Lung microvascular endothelial cell (primary cell): ENCODE data around the gene GNG12. TPM values are rescaled to one million over a fixed set of nuclear protein-coding genes. Genes with fewer than 3 reads are reported as not detected.

ENCODE experiments used
- DNase-seq, 2 donors: peaks; one replicate each; pipeline versions ENCODE4 v3.0.0 to v3.0.0-alpha.2; 2010; ENCODE audit warnings: low read depth in 2 of 2
- total RNA-seq: library from RNA; depleted of rRNA; stranded (reverse); fragments of >200 nt; gene quantifications from 2 replicates; pipeline ENCODE4 v1.2.1, GENCODE V29; 2014

GNG12 gene
- total RNA-seq, 1 donor from 2014 or later = 229 TPM

- DNase-seq = no peak
Measured at GRCh38 chr1:67755160-67755559, 78.1 kb downstream of the GNG12 start.

GRCh38 chr1:67754526-67754920, 78.7 kb downstream of the GNG12 start:
- peak; percentile 40 to 60 for DNase-seq

DNA sequence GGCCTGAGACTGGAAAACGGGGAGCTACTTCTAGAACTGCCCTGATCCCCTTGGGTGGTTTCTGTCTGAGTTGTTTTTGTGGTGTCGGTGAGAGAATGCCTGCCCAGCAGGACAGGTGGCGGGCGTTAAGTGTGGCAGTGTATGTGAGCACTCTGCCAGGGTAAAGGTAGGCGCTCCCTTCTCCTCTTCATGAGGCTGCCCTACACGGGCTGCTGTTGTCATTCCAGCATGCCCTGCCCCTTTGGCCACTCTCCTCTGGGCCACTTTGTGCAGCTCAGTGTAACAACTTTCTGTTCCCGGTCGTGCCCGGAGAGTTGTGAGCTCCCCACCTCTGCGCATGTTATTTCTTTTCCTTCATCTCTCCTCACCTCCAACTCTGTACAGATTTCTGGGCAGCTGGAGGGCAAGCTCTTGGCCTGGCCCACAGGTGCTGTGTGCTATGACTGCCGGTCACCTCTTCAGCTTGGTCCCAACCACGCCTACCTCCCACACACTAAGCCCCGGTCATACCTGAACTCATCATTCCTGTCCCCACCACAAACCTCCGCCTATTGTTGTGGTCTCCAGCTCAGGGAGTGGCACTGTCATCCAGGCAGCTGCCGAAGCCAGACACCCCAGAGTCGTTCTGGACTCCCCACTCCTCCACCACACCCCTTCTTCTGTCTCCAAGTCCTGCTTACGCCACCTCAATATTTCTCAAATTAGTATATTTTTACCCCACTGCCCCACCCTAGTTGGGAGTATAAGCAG, 79.3 kb downstream of the GNG12 start:
- no peak for DNase-seq

GRCh38 chr1:67752306-67752705, 81.0 kb downstream of the GNG12 start:
- DNase-seq = peak; percentile 58 to 76

DNA sequence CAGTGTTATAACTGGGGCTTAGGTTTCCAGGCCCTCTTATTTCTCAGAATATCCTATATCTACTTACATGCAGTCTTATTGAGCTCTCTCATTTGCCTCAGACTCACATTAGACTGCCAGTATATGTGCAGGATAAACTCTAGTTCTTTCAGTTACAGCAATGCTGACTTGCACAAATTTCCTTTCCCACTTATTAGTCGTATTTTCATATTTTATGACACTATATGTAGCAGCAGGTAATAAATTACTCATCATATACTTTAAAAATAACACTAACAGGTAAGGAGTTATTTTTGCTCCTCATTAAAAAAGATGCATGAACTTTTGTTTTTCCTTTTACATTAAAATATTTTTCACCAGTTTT, 82.6 kb downstream of the GNG12 start:
- DNase-seq = no peak

DNA sequence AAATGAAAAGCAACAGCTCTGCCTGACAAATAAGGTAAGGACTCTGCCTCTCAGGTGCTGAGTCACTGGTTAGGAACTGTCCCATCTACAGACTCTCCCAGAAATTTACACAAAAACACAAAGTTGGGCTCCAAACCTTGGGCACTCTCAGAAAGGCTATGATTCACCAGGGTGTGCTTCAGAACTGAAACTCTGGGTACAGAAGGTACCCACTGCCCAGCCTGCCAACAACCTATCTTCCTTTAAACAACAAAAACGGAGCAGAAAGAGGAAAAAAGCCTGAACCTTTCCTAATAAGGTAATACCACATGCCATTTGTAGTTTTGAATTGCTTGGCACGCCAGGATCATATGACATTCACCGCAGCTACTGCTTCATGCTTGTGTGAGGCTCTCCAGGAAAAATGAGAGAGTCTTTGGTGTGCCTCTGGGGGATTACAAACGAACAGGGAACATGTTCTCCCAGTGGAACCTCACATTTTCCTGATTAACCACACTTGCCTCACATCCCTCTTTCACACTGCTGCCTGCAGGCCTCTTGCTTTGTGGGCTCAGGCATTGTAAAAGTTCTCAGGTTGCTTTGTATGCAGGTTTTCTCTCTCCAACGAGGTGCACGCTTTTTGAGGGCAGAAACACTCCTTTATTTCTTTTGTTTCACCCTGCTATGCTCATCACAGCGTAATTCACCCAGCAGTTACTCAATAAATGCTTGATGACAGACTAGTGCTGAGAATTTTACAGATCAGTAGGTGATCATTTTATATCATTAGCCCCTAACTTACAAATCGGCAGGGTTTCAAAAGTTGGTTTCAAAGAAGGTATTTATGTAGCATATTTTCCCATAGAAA, 83.2 kb downstream of the GNG12 start:
- DNase-seq = peak; percentile 74 to 75

DNA sequence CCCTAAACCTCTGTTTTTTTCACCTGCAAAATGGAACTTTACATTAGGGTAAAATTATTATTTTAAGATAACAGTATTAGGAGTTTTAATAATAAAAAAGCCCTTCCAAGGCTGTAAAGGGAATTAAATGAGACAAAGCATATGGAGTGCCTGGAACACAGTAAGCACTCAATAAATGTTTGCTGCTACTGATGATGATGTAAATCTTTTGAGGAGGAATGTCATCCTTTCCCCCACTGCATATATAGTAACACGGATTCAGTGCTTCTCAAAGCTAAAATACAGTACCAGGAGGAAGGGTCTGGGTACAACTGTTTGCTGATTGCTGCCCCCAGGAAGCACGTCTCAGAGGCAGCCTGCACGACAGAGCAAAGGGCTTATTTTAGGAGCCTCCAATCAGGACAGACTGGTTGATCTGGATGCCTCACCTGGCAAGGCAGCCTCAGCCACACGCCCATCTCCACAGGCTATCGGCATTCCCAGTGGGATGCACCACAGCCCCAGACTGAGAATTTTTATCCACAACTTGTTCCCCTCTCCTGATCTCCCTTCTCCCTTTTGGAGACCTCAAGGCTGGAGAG, 83.9 kb downstream of the GNG12 start:
- DNase-seq = no peak

DNA sequence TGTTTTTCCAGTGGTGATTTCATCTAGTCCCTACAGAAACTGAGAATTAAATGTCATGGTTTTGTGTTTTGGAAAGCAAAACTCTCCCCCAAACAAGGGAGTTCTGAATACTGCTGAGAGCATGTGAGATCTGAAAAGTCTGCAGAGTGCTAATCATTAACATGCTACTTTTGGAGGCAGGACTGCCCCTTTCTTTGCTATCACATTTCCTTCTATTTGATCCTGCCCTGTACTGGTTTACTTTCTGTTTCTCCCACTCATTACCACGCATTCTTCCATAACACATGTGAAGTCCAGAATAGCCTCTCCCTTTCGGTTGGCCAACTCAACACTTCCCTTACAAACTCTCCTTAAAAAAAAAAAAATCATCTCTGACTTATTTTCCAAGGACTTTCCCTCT, 84.6 kb downstream of the GNG12 start:
- peak; percentile 67 to 86 for DNase-seq

DNA sequence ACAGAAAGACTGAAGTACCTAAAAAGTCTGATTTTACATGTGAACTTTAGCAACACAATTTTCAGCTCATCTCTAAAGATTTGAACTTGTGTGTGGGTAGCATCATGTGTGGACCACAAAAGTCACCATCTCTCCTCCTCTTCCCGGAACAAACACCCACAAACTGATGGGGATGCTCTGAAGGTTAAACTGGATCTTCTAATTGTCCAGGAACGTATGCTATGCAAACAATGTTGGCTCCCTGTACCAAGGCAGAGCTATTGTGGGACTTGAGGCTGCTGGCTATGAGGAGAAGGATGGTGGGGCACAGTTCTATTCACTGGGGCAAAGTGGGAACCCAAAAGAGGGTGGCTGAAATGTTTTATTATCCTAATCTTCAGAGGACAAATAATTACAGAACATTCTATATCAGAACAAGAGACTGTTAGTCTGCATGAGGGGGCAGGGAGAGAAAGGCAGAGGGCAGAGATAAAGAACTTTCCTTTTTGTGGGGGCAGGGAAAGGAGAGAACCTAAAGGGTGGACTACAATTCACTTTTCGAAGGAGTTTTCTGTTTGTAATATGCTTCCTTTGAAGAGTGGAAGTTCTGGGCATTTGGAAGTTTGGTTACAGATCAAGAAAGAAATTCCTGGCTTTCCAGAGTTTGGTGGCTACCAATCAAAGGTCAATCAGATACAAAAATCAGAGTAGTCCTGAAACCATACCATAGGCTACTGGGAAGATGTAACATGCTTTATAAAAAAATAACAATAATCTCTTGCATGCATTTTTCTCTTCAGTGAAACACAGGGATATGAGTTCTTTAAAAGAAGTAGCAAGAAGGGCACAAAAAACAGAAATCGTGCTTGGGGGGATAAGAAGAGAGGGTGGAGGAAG, 85.4 kb downstream of the GNG12 start:
- no peak for DNase-seq

DNA sequence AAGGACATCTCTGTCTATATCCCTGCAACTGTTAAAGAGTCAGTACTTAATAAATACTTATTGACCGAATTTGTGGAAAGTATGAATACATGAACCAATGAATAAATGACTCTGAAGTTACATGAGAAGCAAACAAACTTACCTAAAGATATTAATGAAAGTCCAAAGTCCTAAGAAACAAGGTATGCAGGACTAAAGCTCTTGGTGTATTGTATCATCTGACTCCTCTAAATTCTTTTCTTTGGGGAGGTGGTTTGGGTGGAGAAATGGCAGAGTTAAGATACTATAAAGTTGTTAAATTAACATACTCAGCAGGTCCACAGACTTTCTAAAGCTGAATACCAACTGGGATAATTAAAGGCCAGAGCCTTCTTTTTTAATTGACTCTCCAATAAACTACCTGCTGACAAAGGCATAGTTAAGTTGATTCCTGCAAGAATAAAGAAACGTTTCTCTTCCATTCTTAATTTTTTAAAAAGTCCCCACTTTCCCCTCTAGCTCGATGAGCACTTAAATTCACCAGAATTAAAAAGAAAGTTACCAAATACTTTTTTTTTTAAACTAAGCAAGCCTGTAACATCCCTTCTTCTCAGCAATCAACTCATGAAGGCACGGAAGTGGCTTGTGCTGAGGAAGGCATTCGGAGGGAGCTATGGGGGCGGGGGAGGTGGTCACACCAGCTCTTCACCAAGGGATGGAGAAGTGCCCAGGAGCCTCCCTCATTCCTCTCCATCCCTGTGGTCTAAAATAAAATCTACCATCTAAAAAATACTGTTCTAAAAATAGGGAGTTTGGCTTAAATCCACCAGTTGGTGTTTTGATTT, 87.2 kb downstream of the GNG12 start:
- DNase-seq = no peak

DNA sequence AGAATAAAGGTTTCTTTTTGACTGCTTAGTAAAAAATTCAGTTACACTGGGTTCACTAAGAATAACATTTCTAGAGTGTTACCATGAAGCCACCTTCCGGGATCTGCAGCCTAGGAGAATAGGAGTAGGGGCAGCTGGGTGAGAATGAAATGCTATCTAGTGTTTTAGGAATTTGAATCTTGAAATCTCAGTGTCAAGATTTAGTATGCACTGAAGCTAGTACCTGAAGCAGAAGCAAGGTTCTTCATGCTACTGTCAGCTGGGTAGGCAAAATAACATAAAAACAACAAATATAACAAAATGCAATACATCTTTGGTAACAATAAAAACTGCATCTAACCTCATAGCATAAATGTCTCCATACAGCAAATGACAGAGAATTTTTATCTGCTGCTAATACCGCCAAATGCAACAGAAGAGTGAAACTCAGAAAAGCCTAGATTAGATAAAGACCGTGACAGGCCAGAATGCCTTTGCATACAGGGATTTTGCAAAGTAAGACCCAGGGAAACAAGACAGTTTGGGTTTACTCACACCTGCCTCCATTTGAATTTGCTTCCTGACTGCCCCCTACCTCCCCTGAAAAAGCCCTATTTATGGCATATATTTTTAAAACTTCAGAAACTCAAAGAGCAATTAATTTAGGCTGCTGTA, 90.1 kb downstream of the GNG12 start:
- no peak for DNase-seq

GRCh38 chr1:67741736-67742135, 91.5 kb downstream of the GNG12 start:
- no peak for DNase-seq

DNA sequence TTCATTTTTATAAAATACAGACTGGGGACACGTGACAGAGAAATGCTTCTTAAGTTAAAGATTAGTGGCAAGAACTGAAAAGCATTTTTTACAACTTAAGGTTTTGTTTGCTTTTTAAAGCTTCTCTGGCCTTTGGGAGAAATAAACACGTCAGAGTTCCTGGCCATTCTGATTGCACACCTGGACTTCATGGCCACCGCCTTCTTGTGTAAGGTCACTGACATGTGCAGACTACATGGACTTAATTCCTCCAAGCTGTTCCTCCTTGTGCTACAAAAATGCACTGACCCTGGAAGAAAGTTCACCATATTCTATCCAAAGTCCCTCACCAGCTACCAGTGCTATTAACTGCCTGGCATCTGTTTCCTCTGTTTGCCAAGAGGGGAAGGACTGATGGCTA, 92.1 kb downstream of the GNG12 start:
- DNase-seq = no peak

DNA sequence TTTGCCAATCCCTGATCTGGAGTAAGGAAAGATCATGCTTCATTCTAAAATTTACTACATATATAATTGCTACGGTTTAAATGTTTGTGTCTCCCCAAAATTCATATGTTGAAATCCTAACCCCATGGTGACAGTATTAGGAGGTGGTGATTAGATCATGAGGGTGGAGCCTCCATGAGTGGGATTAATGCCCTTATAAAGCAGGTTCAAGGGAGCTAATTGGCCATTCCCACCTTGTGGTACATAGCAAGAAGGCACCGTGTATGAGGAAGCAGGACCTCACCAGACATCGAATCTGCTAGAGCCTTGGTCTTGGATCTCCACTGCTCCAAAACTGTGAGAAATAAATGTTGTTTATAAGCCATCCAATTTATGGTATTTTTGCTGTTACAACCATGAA, 92.7 kb downstream of the GNG12 start:
- DNase-seq = no peak

- DNase-seq = no peak
Measured at GRCh38 chr1:67739361-67739760, 93.9 kb downstream of the GNG12 start.

- no peak for DNase-seq
Measured at GRCh38 chr1:67738401-67738800, 94.9 kb downstream of the GNG12 start.

GRCh38 chr1:67737875-67738274, 95.4 kb downstream of the GNG12 start:
- DNase-seq = no peak

GRCh38 chr1:67736750-67737149, 96.5 kb downstream of the GNG12 start:
- no peak for DNase-seq

DNA sequence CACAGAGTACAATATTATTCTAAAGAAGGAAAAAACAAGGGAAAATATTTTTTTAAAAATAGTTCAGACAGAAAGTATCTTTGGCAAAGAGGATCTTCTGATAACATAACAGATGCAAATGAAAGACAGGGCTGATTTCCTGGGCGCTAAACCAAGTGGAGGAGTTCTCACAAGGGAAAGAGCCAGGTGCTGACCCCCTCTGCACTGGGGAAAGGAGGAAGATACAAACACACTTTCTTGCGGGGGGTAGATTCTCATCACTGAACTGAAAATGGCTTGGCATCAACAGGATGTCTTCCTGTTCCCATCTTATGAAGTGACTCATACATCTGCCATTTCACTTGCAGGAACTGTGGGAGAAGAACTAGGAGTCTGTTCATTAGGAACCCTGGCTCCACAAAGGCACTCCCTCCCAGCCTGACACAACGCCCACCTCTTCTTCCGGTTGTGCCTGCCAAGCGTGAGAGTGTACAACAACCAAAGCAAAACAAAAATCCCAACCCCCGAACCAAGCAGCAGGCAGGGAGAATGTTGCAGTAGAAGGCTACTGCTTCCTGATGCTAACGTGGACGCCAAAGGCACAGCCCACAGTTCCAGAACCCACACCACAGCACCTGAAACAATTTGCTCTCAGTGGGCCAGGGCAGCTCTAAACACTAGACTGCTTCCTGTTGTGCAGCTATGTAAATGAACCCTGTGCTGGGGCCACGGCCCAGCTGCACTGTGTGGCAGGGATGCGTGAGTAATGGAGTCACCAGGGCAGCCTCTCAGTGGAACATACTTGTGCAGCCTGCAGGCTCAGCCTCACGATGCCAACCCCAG, 97.2 kb downstream of the GNG12 start:
- DNase-seq = peak; percentile 98
